Tibial nerve (tissue), 4 donors: ENCODE results near the gene MIEF1.

Experiments
- CTCF ChIP-seq, 5 experiments: fragments of 200-600 bp in 3 of 5; fragments of 450-650 bp in 2 of 5; sonication (generic) in 3 of 5; IDR thresholded peaks; one replicate each; pipeline ENCODE4 v1.5.1; 2016 to 2019; ENCODE audit warnings: antibody characterized with exemption in 5 of 5, mild to moderate bottlenecking in 3 of 5, moderate library complexity in 2 of 5
- EP300 ChIP-seq, 2 donors: sonication (generic); formaldehyde crosslinking; IDR thresholded peaks; one replicate each; pipeline ENCODE4 v1.6.1; 2017; ENCODE audit warnings: antibody characterized with exemption in 2 of 2, mild to moderate bottlenecking in 1 of 2
- POLR2A ChIP-seq, 2 donors: fragments of 450-650 bp; IDR thresholded peaks; one replicate each; pipeline ENCODE4 v1.6.1; 2017; ENCODE audit warnings: antibody characterized with exemption in 2 of 2, mild to moderate bottlenecking in 2 of 2, moderate library complexity in 2 of 2

GRCh38 chr22:39543095-39543494 is 41.0 kb downstream of the MIEF1 start:
- TF ChIP-seq CTCF (IDR thresholded peaks at IDR 0.05) (peak in 1 of 5 experiments; percentile 5), POLR2A (IDR thresholded peaks at IDR 0.05) (no peak), EP300 (IDR thresholded peaks at IDR 0.05) (no peak)
